ENCODE measurements around the gene HACD4.

DNA sequence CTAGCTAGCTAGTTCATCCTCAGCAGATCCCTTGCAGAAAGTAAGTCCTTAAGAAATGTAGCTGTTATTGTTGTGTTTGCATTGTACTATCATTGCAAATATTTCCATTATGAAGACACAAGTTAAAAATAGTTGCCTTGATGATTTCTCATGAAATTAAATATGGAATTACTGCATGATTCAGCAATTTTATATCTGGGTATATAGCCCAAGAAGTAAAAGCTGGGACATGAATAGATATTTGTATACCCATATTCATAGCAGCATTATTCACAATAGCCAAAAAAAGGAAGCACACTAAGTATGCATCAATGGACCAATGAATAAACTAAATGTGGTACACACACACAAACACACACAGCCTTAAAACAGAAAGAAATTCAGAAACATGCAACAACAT lies 39.5 kb upstream of the HACD4 start:
- no peak for TF ChIP-seq CTCF (IDR thresholded peaks at IDR 0.05; ENCODE audit: poor library complexity)
- no peak for TF ChIP-seq EZH2 (IDR thresholded peaks at IDR 0.05; ENCODE audit: borderline replicate concordance)
- TF ChIP-seq EZH2phosphoT487 (IDR thresholded peaks at IDR 0.05; ENCODE audit: low read depth, severe bottlenecking, unreplicated experiment), result no peak

Measured in hepatocyte (in vitro differentiated cells).